Spleen (tissue), 11 donors: ENCODE data around the gene CYP26A1. TPM values are rescaled to one million over a fixed set of nuclear protein-coding genes. Genes with fewer than 3 reads are reported as not detected.

Source experiments
- DNase-seq: peaks from one replicate; pipeline ENCODE4 v3.0.0-alpha.2; 2020
- H3K27ac ChIP-seq, 8 donors: fragments of 200-600 bp; sonication (generic) in 7 of 8; 1 replicate in 4 of 8; 2 replicates in 4 of 8; pipeline versions ENCODE4 v1.5.0 to v1.8.0; 2016 to 2021; ENCODE audit warnings: inconsistent platforms in 4 of 8, mild to moderate bottlenecking in 4 of 8, moderate library complexity in 1 of 8
- H3K27me3 ChIP-seq, 7 donors: fragments of 200-600 bp; sonication (generic) in 6 of 7; replicated peaks in 1 of 7; 1 replicate in 4 of 7; 2 replicates in 3 of 7; pipeline versions ENCODE4 v1.5.0 to v1.8.0; 2016 to 2021; ENCODE audit warnings: inconsistent platforms in 3 of 7, mild to moderate bottlenecking in 1 of 7
- H3K36me3 ChIP-seq, 6 donors: fragments of 200-600 bp; sonication (generic) in 5 of 6; 1 replicate in 4 of 6; 2 replicates in 2 of 6; pipeline versions ENCODE4 v1.5.0 to v1.8.0; 2016 to 2021; ENCODE audit warnings: inconsistent platforms in 2 of 6
- H3K4me1 ChIP-seq, 6 donors: fragments of 200-600 bp; sonication (generic) in 5 of 6; 1 replicate in 3 of 6; 2 replicates in 3 of 6; pipeline versions ENCODE4 v1.5.0 to v1.8.0; 2016 to 2021; ENCODE audit warnings: inconsistent platforms in 3 of 6
- H3K4me3 ChIP-seq, 8 donors: fragments of 200-600 bp; sonication (generic) in 7 of 8; 1 replicate in 4 of 8; 2 replicates in 4 of 8; pipeline versions ENCODE4 v1.5.0 to v1.8.0; 2016 to 2021; ENCODE audit warnings: inconsistent platforms in 4 of 8, mild to moderate bottlenecking in 4 of 8, moderate library complexity in 2 of 8
- H3K9me3 ChIP-seq, 8 donors: fragments of 200-600 bp; sonication (generic) in 7 of 8; 1 replicate in 4 of 8; 2 replicates in 4 of 8; pipeline versions ENCODE4 v1.5.0 to v1.8.0; 2016 to 2021; ENCODE audit warnings: inconsistent platforms in 4 of 8
- POLR2A ChIP-seq, 3 donors: fragments of 450-650 bp; IDR thresholded peaks; one replicate each; pipeline ENCODE4 v1.5.1; 2017; ENCODE audit warnings: antibody characterized with exemption in 3 of 3, mild to moderate bottlenecking in 1 of 3
- POLR2AphosphoS5 ChIP-seq, 3 donors: sonication (generic); formaldehyde crosslinking; IDR thresholded peaks; one replicate each; pipeline ENCODE4 v1.5.1; 2017; ENCODE audit warnings: antibody characterized with exemption in 3 of 3
- WGBS, 5 donors: extraction: QIAGEN DNeasy Blood & Tissue Kit in 3 of 5; methylation state at CpG; one replicate each; pipeline versions ENCODE4 v1.1.5 to v1.1.7; 2013 to 2018; 5-methylcytosine and 5-hydroxymethylcytosine counted together
- intact Hi-C: fragments of 100-400 bp; cut with DNase I; formaldehyde crosslinking; loops from one replicate; pipeline ENCODE4 v1.15.0; 2023; ENCODE audit warnings: low total_unique reads
- polyA plus RNA-seq, 3 donors: library from polyadenylated mRNA; stranded (reverse); fragments of 200-250 nt; gene quantifications; one replicate each; pipeline ENCODE4 v1.2.1, GENCODE V29; 2013
- total RNA-seq, 7 donors: library from RNA; depleted of rRNA in 3 of 7; stranded (reverse); fragments of >200 nt in 3 of 7; fragmentation: NEBNext Ultra II Directional in 4 of 7; extraction: Animal tissue kit (Norgen Biotek cat#: 25700) in 4 of 7; gene quantifications; one replicate each; pipeline versions ENCODE4 v1.1.0 to v1.2.1, GENCODE V29; 2016 to 2021
- TF ChIP-seq, protein P1 (sequence below), 11 experiments: fragments of 200-600 bp in 7 of 11; fragments of 450-650 bp in 4 of 11; sonication (generic) in 4 of 11; IDR thresholded peaks in 8 of 11; conservative IDR thresholded peaks in 3 of 11; 1 replicate in 7 of 11; 2 replicates in 4 of 11; pipeline versions ENCODE4 v1.4.0 to v1.8.0; 2016 to 2021; ENCODE audit warnings: antibody characterized with exemption in 11 of 11, inconsistent platforms in 4 of 11, mild to moderate bottlenecking in 1 of 11
- donor health status: healthy with polysubstance abuse.
- donor health status: DM: no; HTN: no; CAD: no; lungs with moderate emphysema.
- donor health status: DM: no; HTN: no; CAD: no.
- donor health status: Bipolar disorder and iron deficiency.
- donor health status: healthy.
- donor health status: DM: no; HTN: no; CAD: no.
- donor health status: DM: yes; HTN: yes; CAD: no.

Gene CYP26A1
- total and polyA plus RNA-seq, 10 donors, result 0.03 to 0.22 (median 0.20) TPM; not detected in 6

DNA sequence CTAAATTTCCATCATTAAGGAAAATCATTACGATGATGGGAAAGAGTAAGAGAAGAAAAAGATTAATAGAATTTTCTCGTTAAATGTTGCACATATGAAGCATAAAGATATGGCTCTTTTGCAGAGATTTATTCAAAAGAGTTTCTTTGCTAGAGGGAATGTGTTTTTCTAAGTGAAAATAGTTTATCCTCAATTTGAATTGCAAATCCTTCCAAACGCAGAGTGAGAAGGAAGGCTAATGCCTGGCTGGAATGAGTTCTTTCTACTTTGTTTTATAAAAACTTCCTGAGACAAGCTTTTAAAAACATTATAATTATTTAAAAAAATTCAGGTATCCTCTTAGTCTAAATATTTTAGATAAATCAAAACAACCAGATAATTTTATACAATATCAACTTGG lies 14.2 kb downstream of the CYP26A1 start:
- intact Hi-C loops, result no loop called here
- H3K4me1 ChIP-seq, result no peaks in the 10 kb centered on the region
- 82 to 90% (median 87%) methylated on average over 3 of the region's 3 CpGs for WGBS, 5 donors
- H3K27me3 ChIP-seq, result peaks cover 0 to 12% (median 0%) of the 10 kb centered on the region in 7 donors
- H3K9me3 ChIP-seq, result no peaks in the 10 kb centered on the region
- H3K27ac ChIP-seq, result no peak overlapping the region
- H3K4me3 ChIP-seq, result no peak overlapping the region
- H3K36me3 ChIP-seq, result no peaks in the 10 kb centered on the region
- DNase-seq, result no peak
- TF ChIP-seq POLR2AphosphoS5 (IDR thresholded peaks at IDR 0.05), result no peak
- no peak for TF ChIP-seq POLR2A (IDR thresholded peaks at IDR 0.05)
- TF ChIP-seq, protein P1, sequence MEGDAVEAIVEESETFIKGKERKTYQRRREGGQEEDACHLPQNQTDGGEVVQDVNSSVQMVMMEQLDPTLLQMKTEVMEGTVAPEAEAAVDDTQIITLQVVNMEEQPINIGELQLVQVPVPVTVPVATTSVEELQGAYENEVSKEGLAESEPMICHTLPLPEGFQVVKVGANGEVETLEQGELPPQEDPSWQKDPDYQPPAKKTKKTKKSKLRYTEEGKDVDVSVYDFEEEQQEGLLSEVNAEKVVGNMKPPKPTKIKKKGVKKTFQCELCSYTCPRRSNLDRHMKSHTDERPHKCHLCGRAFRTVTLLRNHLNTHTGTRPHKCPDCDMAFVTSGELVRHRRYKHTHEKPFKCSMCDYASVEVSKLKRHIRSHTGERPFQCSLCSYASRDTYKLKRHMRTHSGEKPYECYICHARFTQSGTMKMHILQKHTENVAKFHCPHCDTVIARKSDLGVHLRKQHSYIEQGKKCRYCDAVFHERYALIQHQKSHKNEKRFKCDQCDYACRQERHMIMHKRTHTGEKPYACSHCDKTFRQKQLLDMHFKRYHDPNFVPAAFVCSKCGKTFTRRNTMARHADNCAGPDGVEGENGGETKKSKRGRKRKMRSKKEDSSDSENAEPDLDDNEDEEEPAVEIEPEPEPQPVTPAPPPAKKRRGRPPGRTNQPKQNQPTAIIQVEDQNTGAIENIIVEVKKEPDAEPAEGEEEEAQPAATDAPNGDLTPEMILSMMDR (IDR thresholded peaks at IDR 0.05 in 8 of 11, conservative IDR thresholded peaks at IDR 0.05 in 3 of 11), result no peak

DNA sequence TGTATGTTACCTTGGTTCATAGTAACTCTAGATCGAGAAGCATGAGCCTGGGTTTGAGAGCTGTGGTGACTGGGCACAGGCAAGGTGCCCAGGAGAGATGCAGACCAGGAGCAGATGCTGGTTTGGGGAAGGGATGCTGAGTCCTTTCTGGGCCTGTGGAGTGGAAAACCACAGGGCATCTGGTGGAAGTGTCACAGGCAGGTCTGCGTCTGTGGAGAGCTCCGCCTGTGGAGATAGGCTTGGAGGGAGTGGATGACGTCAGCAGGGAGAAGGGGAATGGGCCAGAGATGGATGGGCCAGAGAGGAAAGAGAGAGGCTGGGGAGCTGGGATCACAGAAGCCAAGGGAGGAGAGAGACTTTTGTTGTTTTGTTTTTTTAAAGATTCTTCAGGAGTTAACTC lies 14.8 kb downstream of the CYP26A1 start:
- TF ChIP-seq POLR2A (IDR thresholded peaks at IDR 0.05) (no peak), POLR2AphosphoS5 (IDR thresholded peaks at IDR 0.05) (no peak)
- TF ChIP-seq, protein P1 (IDR thresholded peaks at IDR 0.05 in 8 of 11, conservative IDR thresholded peaks at IDR 0.05 in 3 of 11), result no peak
- intact Hi-C loops, result no loop called here
- 75 to 84% (median 84%) methylated on average over 4 of the region's 4 CpGs for WGBS, 5 donors
- H3K27me3 ChIP-seq, result peaks cover 0 to 12% (median 0%) of the 10 kb centered on the region in 7 donors
- DNase-seq, result no peak
- no peak overlapping the region for H3K4me3 ChIP-seq
- no peaks in the 10 kb centered on the region for H3K36me3 ChIP-seq
- no peaks in the 10 kb centered on the region for H3K4me1 ChIP-seq
- H3K9me3 ChIP-seq, result no peaks in the 10 kb centered on the region
- H3K27ac ChIP-seq, result no peak overlapping the region

DNA sequence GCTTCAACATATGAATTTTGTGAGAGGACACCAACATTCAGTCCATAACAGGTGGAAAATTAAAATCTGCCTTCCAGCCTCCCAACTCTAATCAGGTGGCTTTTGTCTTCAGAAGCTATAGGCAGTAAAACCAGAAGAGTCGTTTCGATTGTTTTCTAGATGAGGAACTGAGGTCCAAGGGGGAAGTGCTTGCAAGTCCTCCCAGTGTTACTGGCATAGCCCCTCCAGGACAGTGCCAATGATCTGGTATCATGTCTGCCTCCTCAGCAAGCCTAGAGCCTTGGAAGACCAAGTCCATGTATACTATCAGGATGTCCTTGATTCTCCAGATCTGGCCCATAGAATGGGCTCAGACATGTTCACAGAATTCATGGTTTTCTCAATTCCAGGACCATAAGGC lies 16.9 kb downstream of the CYP26A1 start:
- no peaks in the 10 kb centered on the region for H3K4me1 ChIP-seq
- H3K27ac ChIP-seq, result no peak overlapping the region
- peaks cover 0 to 12% (median 0%) of the 10 kb centered on the region in 7 donors for H3K27me3 ChIP-seq
- H3K4me3 ChIP-seq, result no peak overlapping the region
- no peak for DNase-seq
- H3K36me3 ChIP-seq, result no peaks in the 10 kb centered on the region
- no peaks in the 10 kb centered on the region for H3K9me3 ChIP-seq
- WGBS, 5 donors, result 37 to 80% (median 58%) methylated on average over 2 of the region's 2 CpGs
- TF ChIP-seq POLR2AphosphoS5 (IDR thresholded peaks at IDR 0.05), result no peak
- TF ChIP-seq, protein P1 (IDR thresholded peaks at IDR 0.05 in 8 of 11, conservative IDR thresholded peaks at IDR 0.05 in 3 of 11), result no peak
- no peak for TF ChIP-seq POLR2A (IDR thresholded peaks at IDR 0.05)
- intact Hi-C loops, result no loop called here

DNA sequence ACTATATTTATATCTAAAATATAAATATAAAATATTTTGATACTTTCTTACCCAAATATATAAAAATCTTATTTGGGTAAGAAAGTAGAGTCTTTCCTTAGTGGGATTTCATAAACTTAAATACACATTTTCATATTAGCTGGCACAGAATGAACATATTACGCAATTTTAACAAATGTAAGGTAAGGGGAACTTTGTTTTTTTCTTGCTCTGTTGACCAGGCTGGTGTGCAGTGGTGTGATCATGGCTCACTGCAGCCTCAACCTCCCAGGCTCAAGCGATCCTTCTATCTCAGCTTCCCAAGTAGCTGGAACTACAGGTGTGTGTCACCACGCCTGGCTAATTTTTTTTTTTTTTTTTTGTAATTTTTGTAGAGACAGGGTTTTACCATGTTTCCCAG lies 18.3 kb downstream of the CYP26A1 start:
- no peaks in the 10 kb centered on the region for H3K36me3 ChIP-seq
- H3K4me1 ChIP-seq, result no peaks in the 10 kb centered on the region
- intact Hi-C loops, result no loop called here
- 89 to 96% (median 91%) methylated on average over 3 of the region's 3 CpGs for WGBS, 5 donors
- peaks cover 0 to 12% (median 0%) of the 10 kb centered on the region in 7 donors for H3K27me3 ChIP-seq
- no peak for DNase-seq
- H3K4me3 ChIP-seq, result no peak overlapping the region
- H3K27ac ChIP-seq, result no peak overlapping the region
- no peaks in the 10 kb centered on the region for H3K9me3 ChIP-seq
- TF ChIP-seq POLR2A (IDR thresholded peaks at IDR 0.05), result no peak
- TF ChIP-seq POLR2AphosphoS5 (IDR thresholded peaks at IDR 0.05), result no peak
- TF ChIP-seq, protein P1 (IDR thresholded peaks at IDR 0.05 in 8 of 11, conservative IDR thresholded peaks at IDR 0.05 in 3 of 11), result no peak
